ENCODE data around the gene ERICH6B. TPM values are rescaled to one million over a fixed set of nuclear protein-coding genes. Genes with fewer than 3 reads are reported as not detected.
"Not testable (repeated sequence)": the region's sequence is repeated elsewhere in the genome, so short reads cannot be mapped to it uniquely, and the experiment has no call there.

ERICH6B gene
- total RNA-seq, result not detected in 2 replicates
- 0.52 and 0.96 TPM in 2 replicates for polyA plus RNA-seq

DNA sequence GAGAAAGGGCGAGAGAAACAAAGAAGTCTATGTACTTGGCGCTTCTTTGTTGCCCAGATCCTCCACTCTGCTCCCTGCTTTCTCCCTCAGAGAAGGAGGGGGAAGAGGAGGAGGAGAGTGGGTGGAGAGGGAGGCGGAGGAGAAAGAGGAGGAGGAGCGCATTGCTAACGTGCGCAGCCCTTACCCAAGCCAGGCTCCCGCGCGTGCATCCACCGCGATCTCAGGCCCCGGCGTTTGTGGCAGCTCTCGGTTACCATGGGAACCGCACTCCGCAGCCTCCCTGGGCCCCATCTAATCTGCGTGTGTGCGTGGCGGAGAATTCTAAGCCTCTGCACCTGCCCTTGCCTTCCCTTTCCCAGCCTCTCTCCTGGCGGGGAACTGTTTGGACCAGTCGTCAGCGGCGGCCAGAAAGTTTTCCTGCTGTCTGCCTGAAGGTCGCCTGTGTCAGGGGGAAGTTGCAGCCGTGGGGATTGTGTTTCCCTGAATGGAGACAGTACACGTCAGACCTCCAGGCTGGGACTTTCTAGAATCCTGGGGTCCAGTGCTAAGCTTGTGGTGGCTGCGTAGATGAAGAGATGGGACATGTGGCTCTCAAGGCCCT lies at the start of gene ERICH6B:
ERICH6B (minus strand) TSS at position 239 of the 601 bp plus-strand sequence. CDS start 18,734 bp downstream, outside the sequence.
- Histone ChIP-seq H3K4me3 (no peak within 1 kb of the TSS), H3K9me2 (replicated peaks; ENCODE audit: insufficient read depth) (no peaks in the 10 kb centered on the region), H3K36me3 (replicated peaks; ENCODE audit: insufficient read depth, low read depth) (no peaks in the 10 kb centered on the region), H2AFZ (peak within 1 kb of the TSS; percentile 30), H3K4me2 (peak within 1 kb of the TSS; percentile 78), H3K27me3 (peaks cover 21% of the 10 kb centered on the region), H3K9me3 (ENCODE audit: low read depth) (no peaks in the 10 kb centered on the region), H4K20me1 (ENCODE audit: insufficient read depth, poor library complexity, severe bottlenecking) (no peaks in the 10 kb centered on the region), H3K27ac (no peak within 1 kb of the TSS), H3K79me2 (no peaks in the 10 kb centered on the region), H3K4me1 (ENCODE audit: insufficient read depth) (no peaks in the 10 kb centered on the region)
- 6% methylated on average over 23 of the region's 27 CpGs for WGBS (ENCODE audit: low lambda C conversion rate, missing lambda C conversion rate)
- TF ChIP-seq EZH2 (IDR thresholded peaks at IDR 0.05; ENCODE audit: borderline replicate concordance) (no peak), EZH2phosphoT487 (IDR thresholded peaks at IDR 0.05; ENCODE audit: low read depth, severe bottlenecking, unreplicated experiment) (no peak)
- TF ChIP-seq, protein P1, sequence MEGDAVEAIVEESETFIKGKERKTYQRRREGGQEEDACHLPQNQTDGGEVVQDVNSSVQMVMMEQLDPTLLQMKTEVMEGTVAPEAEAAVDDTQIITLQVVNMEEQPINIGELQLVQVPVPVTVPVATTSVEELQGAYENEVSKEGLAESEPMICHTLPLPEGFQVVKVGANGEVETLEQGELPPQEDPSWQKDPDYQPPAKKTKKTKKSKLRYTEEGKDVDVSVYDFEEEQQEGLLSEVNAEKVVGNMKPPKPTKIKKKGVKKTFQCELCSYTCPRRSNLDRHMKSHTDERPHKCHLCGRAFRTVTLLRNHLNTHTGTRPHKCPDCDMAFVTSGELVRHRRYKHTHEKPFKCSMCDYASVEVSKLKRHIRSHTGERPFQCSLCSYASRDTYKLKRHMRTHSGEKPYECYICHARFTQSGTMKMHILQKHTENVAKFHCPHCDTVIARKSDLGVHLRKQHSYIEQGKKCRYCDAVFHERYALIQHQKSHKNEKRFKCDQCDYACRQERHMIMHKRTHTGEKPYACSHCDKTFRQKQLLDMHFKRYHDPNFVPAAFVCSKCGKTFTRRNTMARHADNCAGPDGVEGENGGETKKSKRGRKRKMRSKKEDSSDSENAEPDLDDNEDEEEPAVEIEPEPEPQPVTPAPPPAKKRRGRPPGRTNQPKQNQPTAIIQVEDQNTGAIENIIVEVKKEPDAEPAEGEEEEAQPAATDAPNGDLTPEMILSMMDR (IDR thresholded peaks at IDR 0.05; ENCODE audit: poor library complexity), result no peak
- peak; percentile 84 for DNase-seq (ENCODE audit: low spot score)

DNA sequence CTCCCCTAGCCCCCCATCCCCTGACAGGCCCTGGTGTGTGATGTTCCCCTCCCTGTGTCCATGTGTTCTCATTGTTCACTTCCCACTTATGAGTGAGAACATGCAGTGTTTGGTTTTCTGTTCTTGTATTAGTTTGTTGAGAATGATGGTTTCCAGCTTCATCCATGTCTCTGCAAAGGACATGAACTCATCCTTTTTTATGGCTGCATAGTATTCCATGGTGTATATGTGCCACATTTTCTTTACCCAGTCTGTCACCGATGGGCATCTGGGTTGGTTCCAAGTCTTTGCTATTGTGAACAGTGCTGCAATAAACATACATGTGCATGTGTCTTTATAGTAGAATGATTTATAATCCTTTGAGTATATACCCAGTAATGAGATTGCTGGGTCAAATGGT lies 47.4 kb upstream of the ERICH6B start:
- H3K36me3 ChIP-seq (replicated peaks; ENCODE audit: insufficient read depth, low read depth); H3K79me2 ChIP-seq: not testable (repeated sequence)

DNA sequence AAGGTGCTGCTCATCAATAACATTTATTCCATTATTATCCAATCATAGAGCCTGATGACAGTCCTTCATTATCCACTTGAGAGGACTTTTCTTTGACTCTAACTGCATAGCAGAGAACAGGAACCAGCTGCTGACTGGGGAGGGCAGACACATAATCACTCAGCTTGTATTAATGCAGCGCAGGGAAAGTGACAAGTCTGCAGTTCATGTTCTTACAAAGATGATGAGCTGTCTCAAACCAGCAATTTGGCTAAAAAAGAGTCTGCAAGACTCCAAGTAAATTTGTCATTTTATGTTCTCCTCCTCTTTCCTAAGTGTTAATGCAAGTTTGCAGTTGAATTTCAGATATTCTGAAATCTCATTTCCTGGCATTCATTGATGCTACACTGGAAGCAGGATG lies 46.6 kb upstream of the ERICH6B start:
- Histone ChIP-seq H3K79me2 (no peaks in the 10 kb centered on the region), H3K9me2 (replicated peaks; ENCODE audit: insufficient read depth) (no peaks in the 10 kb centered on the region), H3K9me3 (ENCODE audit: low read depth) (no peaks in the 10 kb centered on the region), H3K27me3 (no peaks in the 10 kb centered on the region), H3K4me2 (no peak overlapping the region), H3K27ac (no peak overlapping the region), H3K36me3 (replicated peaks; ENCODE audit: insufficient read depth, low read depth) (no peaks in the 10 kb centered on the region), H4K20me1 (ENCODE audit: insufficient read depth, poor library complexity, severe bottlenecking) (no peaks in the 10 kb centered on the region), H3K4me1 (ENCODE audit: insufficient read depth) (no peaks in the 10 kb centered on the region), H3K4me3 (no peak overlapping the region), H2AFZ (no peak overlapping the region)
- TF ChIP-seq, protein P1 (IDR thresholded peaks at IDR 0.05; ENCODE audit: poor library complexity), result no peak
- no peak for TF ChIP-seq EZH2 (IDR thresholded peaks at IDR 0.05; ENCODE audit: borderline replicate concordance)
- no peak for TF ChIP-seq EZH2phosphoT487 (IDR thresholded peaks at IDR 0.05; ENCODE audit: low read depth, severe bottlenecking, unreplicated experiment)
- DNase-seq (ENCODE audit: low spot score), result no peak
- 83% methylated on average over 1 of the region's 1 CpG for WGBS (ENCODE audit: low lambda C conversion rate, missing lambda C conversion rate)

More for the DNA sequence above, 47.4 kb upstream of the ERICH6B start:
- H3K9me2 ChIP-seq (replicated peaks; ENCODE audit: insufficient read depth); H3K4me2 ChIP-seq; H3K9me3 ChIP-seq (ENCODE audit: low read depth); H4K20me1 ChIP-seq (ENCODE audit: insufficient read depth, poor library complexity, severe bottlenecking); H3K4me1 ChIP-seq (ENCODE audit: insufficient read depth); H3K27me3 ChIP-seq; H2AFZ ChIP-seq; DNase-seq (ENCODE audit: low spot score); H3K4me3 ChIP-seq; H3K27ac ChIP-seq: not testable (repeated sequence)
- 94% methylated on average over 1 of the region's 1 CpG for WGBS (ENCODE audit: low lambda C conversion rate, missing lambda C conversion rate)

DNA sequence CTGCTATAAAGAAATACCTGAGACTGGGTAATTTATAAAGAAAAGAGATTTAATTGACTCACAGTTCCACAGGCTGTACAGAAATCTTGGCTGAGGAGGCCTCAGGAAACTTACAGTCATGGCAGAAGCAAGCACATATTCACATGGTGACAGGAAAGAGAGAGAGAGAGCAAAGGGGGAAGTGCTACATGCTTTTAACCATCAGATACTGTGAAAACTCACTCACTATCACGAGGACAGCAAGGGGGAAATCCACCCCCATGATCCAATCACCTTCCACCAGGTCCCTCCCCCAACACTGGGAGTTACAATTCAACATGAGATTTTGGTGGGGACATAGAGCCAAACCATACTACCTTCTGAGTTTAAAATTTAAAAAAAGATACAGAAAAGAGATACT lies 44.9 kb upstream of the ERICH6B start:
- H3K9me3 ChIP-seq (ENCODE audit: low read depth); H3K4me3 ChIP-seq; H3K9me2 ChIP-seq (replicated peaks; ENCODE audit: insufficient read depth); H3K36me3 ChIP-seq (replicated peaks; ENCODE audit: insufficient read depth, low read depth); H3K27ac ChIP-seq; H3K79me2 ChIP-seq; H3K4me2 ChIP-seq; H2AFZ ChIP-seq; H4K20me1 ChIP-seq (ENCODE audit: insufficient read depth, poor library complexity, severe bottlenecking); DNase-seq (ENCODE audit: low spot score); H3K27me3 ChIP-seq; H3K4me1 ChIP-seq (ENCODE audit: insufficient read depth): not testable (repeated sequence)
- WGBS (ENCODE audit: low lambda C conversion rate, missing lambda C conversion rate), result 50% methylated on average over 1 of the region's 1 CpG
